HepG2 (cell line): ENCODE results near the gene JAKMIP2. TPM values are rescaled to one million over a fixed set of nuclear protein-coding genes. Genes with fewer than 3 reads are reported as not detected.
A peak's percentile ranks its signal among the peaks of the same experiment; 100 is the strongest.

ENCODE experiments used
- ATAC-seq: fragments of 200-7000 bp; cut with Tn5 transposase; 3 replicates; pipeline ENCODE4 v1.9.1; 2020; ENCODE audit warnings: mild to moderate bottlenecking, moderate library complexity
- BruUV-seq: library from RNA; stranded (reverse); fragments of 400-500 nt; replicated peaks from 2 replicates; lab custom pipeline; 2021; lab: Mats Ljungman, UMichigan
- CTCF ChIA-PET: fragments of 300-600 bp; formaldehyde crosslinking; extraction: SDS; loops from one replicate; lab custom pipeline; 2021; ENCODE audit warnings: low total read pairs, inconsistent platforms, low intra/inter-chr PET ratio; lab: Yijun Ruan, JAX
- POLR2A ChIA-PET: fragments of 350-600 bp; sonication (Branson Sonifier 250); formaldehyde crosslinking; loops from one replicate; lab custom pipeline; 2020; ENCODE audit warnings: antibody characterized with exemption, inconsistent platforms; lab: Yijun Ruan, JAX
- DNase-seq: peaks from one replicate; pipeline ENCODE4 v3.0.0-alpha.2; 2015; ENCODE audit warnings: low spot score
- FAIRE-seq: peaks from 3 replicates; lab custom pipeline; 2011; peaks lifted over from hg19 to GRCh38; lab: Jason Lieb, UNC
- H2AFZ ChIP-seq: one replicate; pipeline ENCODE4 v1.6.1; 2011; ENCODE audit warnings: low read length, inconsistent platforms
- H3K27ac ChIP-seq: fragments of 300-600 bp; 3 replicates; pipeline ENCODE4 v1.8.0; 2011; ENCODE audit warnings: mixed run types, mild to moderate bottlenecking, mixed read lengths, low read length, inconsistent platforms; ENCODE audit not compliant: insufficient read depth; ENCODE audit errors: extremely low read length
- H3K27me3 ChIP-seq, 2 experiments: fragments of 200-600 bp in 1 of 2; 2 replicates in 1 of 2; 3 replicates in 1 of 2; pipeline versions ENCODE4 v1.6.0 to v1.8.0; 2011; ENCODE audit warnings: low read length in 2 of 2, mild to moderate bottlenecking in 2 of 2, moderate library complexity in 2 of 2, inconsistent platforms in 1 of 2; ENCODE audit not compliant: insufficient read depth in 2 of 2, control insufficient read depth in 1 of 2
- H3K36me3 ChIP-seq, 2 experiments: fragments of 200-600 bp in 1 of 2; replicated peaks in 1 of 2; 2 replicates in 1 of 2; 3 replicates in 1 of 2; pipeline versions ENCODE4 v1.5.1 to v1.8.0; 2011; ENCODE audit warnings: low read length in 2 of 2, inconsistent platforms in 1 of 2; ENCODE audit not compliant: insufficient read depth in 2 of 2, control insufficient read depth in 1 of 2
- H3K4me1 ChIP-seq: 2 replicates; pipeline ENCODE4 v1.5.1; 2012; ENCODE audit warnings: low read length, inconsistent platforms; ENCODE audit not compliant: insufficient read depth
- H3K4me2 ChIP-seq: 2 replicates; pipeline ENCODE4 v1.6.0; 2011; ENCODE audit warnings: low read depth, low read length, inconsistent platforms
- H3K4me3 ChIP-seq, 3 experiments: fragments of 200-600 bp in 1 of 3; sonication (generic), shearing (Covaris generic) in 1 of 3; replicated peaks in 1 of 3; 2 replicates each; pipeline ENCODE4 v1.5.1; 2011 to 2016; ENCODE audit warnings: low read length in 3 of 3, inconsistent platforms in 2 of 3, low read depth in 2 of 3, mild to moderate bottlenecking in 2 of 3, control low read depth in 1 of 3, mixed read lengths in 1 of 3; ENCODE audit not compliant: insufficient read depth in 1 of 3
- H3K79me2 ChIP-seq: one replicate; pipeline ENCODE4 v1.6.1; 2011; ENCODE audit warnings: low read length, inconsistent platforms; ENCODE audit not compliant: insufficient read depth
- H3K9ac ChIP-seq: 2 replicates; pipeline ENCODE4 v1.6.0; 2011; ENCODE audit warnings: mild to moderate bottlenecking, low read depth, low read length, inconsistent platforms; ENCODE audit not compliant: insufficient read depth
- H3K9me3 ChIP-seq: 2 replicates; pipeline ENCODE4 v1.5.1; 2012; ENCODE audit warnings: mild to moderate bottlenecking, low read length
- H4K20me1 ChIP-seq: 2 replicates; pipeline ENCODE4 v1.6.0; 2011; ENCODE audit warnings: inconsistent platforms, mild to moderate bottlenecking, low read length, moderate library complexity; ENCODE audit not compliant: insufficient read depth
- CEBPG ChIP-seq: IDR thresholded peaks from 2 replicates; pipeline ENCODE4 v1.6.1; 2016
- DR1 ChIP-seq: sonication (generic); formaldehyde crosslinking; IDR thresholded peaks from 2 replicates; pipeline ENCODE4 v1.8.0; 2021; ENCODE audit warnings: mild to moderate bottlenecking, missing genetic modification reagents, inconsistent platforms
- ETS1 ChIP-seq: sonication (generic); formaldehyde crosslinking; IDR thresholded peaks from 2 replicates; pipeline ENCODE4 v1.4.0; 2020; ENCODE audit warnings: missing genetic modification reagents
- FOSL2 ChIP-seq: sonication (generic); formaldehyde crosslinking; IDR thresholded peaks from 2 replicates; pipeline ENCODE4 v1.4.0; 2020; ENCODE audit warnings: missing genetic modification reagents
- NONO ChIP-seq, 2 experiments: fragments of 450-650 bp in 1 of 2; sonication (generic) in 1 of 2; formaldehyde crosslinking in 1 of 2; IDR thresholded peaks in 1 of 2; conservative IDR thresholded peaks in 1 of 2; 2 replicates each; pipeline versions ENCODE4 v1.6.1 to v1.8.0; 2017 to 2022; ENCODE audit warnings: mild to moderate bottlenecking in 1 of 2, missing genetic modification reagents in 1 of 2, moderate library complexity in 1 of 2
- NR2F2 ChIP-seq: IDR thresholded peaks from 2 replicates; pipeline ENCODE4 v1.6.1; 2012; ENCODE audit warnings: low read depth, inconsistent platforms, borderline replicate concordance
- POLR2G ChIP-seq: fragments of 200-400 bp; formaldehyde crosslinking; IDR thresholded peaks from 2 replicates; pipeline ENCODE4 v1.6.1; 2018; ENCODE audit warnings: mild to moderate bottlenecking, low read depth, low read length, moderate library complexity
- REST ChIP-seq, 2 experiments: IDR thresholded peaks; 2 replicates each; pipeline ENCODE4 v1.6.1; 2011 to 2012; ENCODE audit warnings: low read length in 2 of 2, borderline replicate concordance in 1 of 2, low read depth in 1 of 2, mild to moderate bottlenecking in 1 of 2, moderate library complexity in 1 of 2
- SALL1 ChIP-seq: sonication (generic); formaldehyde crosslinking; IDR thresholded peaks from 2 replicates; pipeline ENCODE4 v1.8.0; 2022; ENCODE audit warnings: mild to moderate bottlenecking, missing genetic modification reagents
- TGIF2 ChIP-seq: IDR thresholded peaks from 2 replicates; pipeline ENCODE4 v1.6.1; 2016; ENCODE audit warnings: control low read depth, missing compliant biosample characterization
- THYN1 ChIP-seq: sonication (generic); formaldehyde crosslinking; IDR thresholded peaks from 2 replicates; pipeline ENCODE4 v1.8.1; 2023; ENCODE audit warnings: low read depth, mild to moderate bottlenecking, moderate library complexity, missing genetic modification reagents, borderline replicate concordance
- U2AF1 ChIP-seq: fragments of 200-400 bp; formaldehyde crosslinking; optimal IDR thresholded peaks from 2 replicates; pipeline ENCODE3; 2017; ENCODE audit warnings: mild to moderate bottlenecking, low read depth, low read length
- ZNF33A ChIP-seq: sonication (generic); formaldehyde crosslinking; IDR thresholded peaks from 2 replicates; pipeline ENCODE4 v1.5.1; 2020; ENCODE audit warnings: missing genetic modification reagents, mild to moderate bottlenecking, moderate library complexity, borderline replicate concordance
- ZNF644 ChIP-seq: IDR thresholded peaks from 2 replicates; pipeline ENCODE4 v1.6.1; 2016; ENCODE audit warnings: low read depth
- ZNF773 ChIP-seq: sonication (generic); formaldehyde crosslinking; IDR thresholded peaks from 2 replicates; pipeline ENCODE4 v1.4.0; 2020; ENCODE audit warnings: missing genetic modification reagents, borderline replicate concordance
- WGBS: methylation state at CpG from one replicate; pipeline ENCODE4 v1.1.6; 2017; ENCODE audit warnings: low lambda C conversion rate; 5-methylcytosine and 5-hydroxymethylcytosine counted together
- in situ Hi-C: cut with HindIII; loops from 2 replicates; pipeline ENCODE4 v1.10.0; 2017; ENCODE audit warnings: low pct_unique_long_range_greater_than_20kb; ENCODE audit not compliant: extremely low pct_ligation_motif_present
- intact Hi-C: fragments of 100-400 bp; cut with micrococcal nuclease; formaldehyde crosslinking; loops from one replicate; pipeline ENCODE4 v1.10.0; 2022; ENCODE audit not compliant: unreplicated experiment
- polyA plus RNA-seq, 8 experiments: library from polyadenylated mRNA; depleted of rRNA in 3 of 8; stranded (reverse) in 7 of 8; unstranded in 1 of 8; fragments of >200 nt; fragmentation: Illumina TruSeq in 4 of 8; extraction: Trizol in 4 of 8; gene quantifications; 2 replicates each; pipeline versions ENCODE4 v1.2.1 to v1.2.3, GENCODE V29; 2011 to 2016; ENCODE audit warnings: low read depth in 4 of 8, missing spikeins in 1 of 8, mixed read lengths in 1 of 8; ENCODE audit not compliant: insufficient read depth in 1 of 8
- total RNA-seq, 5 experiments: library from RNA; depleted of rRNA; stranded (reverse); fragments of >200 nt; fragmentation: Illumina TruSeq; extraction: Trizol; gene quantifications; 2 replicates each; pipeline ENCODE4 v1.2.3, GENCODE V29; 2016; ENCODE audit warnings: low read depth in 1 of 5

JAKMIP2 gene
- total and polyA plus RNA-seq, 2 of the 13 experiments (the other 11 are each of a cell fraction or from before 2014, with no cell fraction given): 0.04 to 2.1 TPM

- TF ChIP-seq THYN1 (CRISPR knock-in tag): no peak
- no peak for TF ChIP-seq ETS1 (CRISPR knock-in tag)
- no peak for TF ChIP-seq CEBPG
- TF ChIP-seq ZNF773 (CRISPR knock-in tag): no peak
- TF ChIP-seq ZNF33A (CRISPR knock-in tag): no peak
- TF ChIP-seq SALL1 (CRISPR knock-in tag): no peak
- no peak for TF ChIP-seq U2AF1
- no peak for TF ChIP-seq NONO (IDR thresholded peaks at IDR 0.05)
- no peak for TF ChIP-seq NONO (CRISPR knock-in tag; conservative IDR thresholded peaks at IDR 0.05)
These were observed at the start of gene JAKMIP2 (continued) for GRCh38 chr5:147782110-147783028.

- Histone ChIP-seq H3K36me3 (no peaks in the 10 kb centered on the region), H3K4me1 (peaks cover 42% of the 10 kb centered on the region), H3K79me2 (no peaks in the 10 kb centered on the region), H4K20me1 (no peaks in the 10 kb centered on the region), H3K9ac (no peak within 1 kb of the TSS), H3K27ac (no peak within 1 kb of the TSS), H3K4me2 (no peak within 1 kb of the TSS)
- WGBS: 14% methylated on average over 1 of the region's 3 CpGs
- BruUV-seq: no TSS peak
- ATAC-seq: no peak
- intact Hi-C loops: loop anchor here (10.0 kb wide), 1 partner anchor 313 kb away; no protein-coding TSS in a partner anchor
- TF ChIP-seq REST (IDR thresholded peaks at IDR 0.05; ENCODE audit: borderline replicate concordance in 1 of 2, low read depth in 1 of 2, low read length in 2 of 2): no peak
- TF ChIP-seq NR2F2: no peak
- TF ChIP-seq TGIF2: peak; percentile 26; the same call in 1 of the 2 replicates
- TF ChIP-seq DR1 (CRISPR knock-in tag): peak; percentile 51; the same call in 1 of the 2 replicates
- TF ChIP-seq POLR2G: peak; percentile 53
- TF ChIP-seq FOSL2 (CRISPR knock-in tag): 0 out of 2 replicates have a peak, but pooled peaks have one; percentile 9
- TF ChIP-seq ZNF644 (CRISPR knock-in tag): peak; percentile 75; the same call in 1 of the 2 replicates
- TF ChIP-seq, all 625 proteins: peak for 5
- FAIRE-seq (no peak), DNase-seq (no peak)
- CTCF ChIA-PET: no interaction called here
- H3K4me3 ChIP-seq: no peak within 1 kb of the TSS
- H2AFZ ChIP-seq: no peak within 1 kb of the TSS
- H3K9me3 ChIP-seq: no peaks in the 10 kb centered on the region
- in situ Hi-C loops: no loop called here
- H3K27me3 ChIP-seq: peaks cover 0 to 41% of the 10 kb centered on the region in 2 experiments; a peak in 3 of 5 replicates
- POLR2A ChIA-PET: no interaction called here
These were observed 48.9 kb upstream of the JAKMIP2 start, which contains the start of gene SPINK1 for GRCh38 chr5:147831465-147831864. Gene SPINK1, minus strand, starts transcription at chr5:147831671. Its CDS starts 94 bp downstream, at chr5:147831577.
